GM23248 (cell line): Measurements from ENCODE around the gene SPEN.

Experiments used
- EZH2 ChIP-seq: fragments of 200-600 bp; sonication (generic); IDR thresholded peaks from 2 replicates; pipeline ENCODE4 v1.6.1; 2018; ENCODE audit warnings: antibody characterized with exemption, mild to moderate bottlenecking; ENCODE audit not compliant: insufficient read depth, poor library complexity, severe bottlenecking
- EZH2phosphoT487 ChIP-seq: fragments of 200-600 bp; sonication (generic); IDR thresholded peaks from 2 replicates; pipeline ENCODE4 v1.6.1; 2018; ENCODE audit warnings: antibody characterized with exemption, moderate library complexity, mild to moderate bottlenecking, low read depth; ENCODE audit not compliant: insufficient read depth

DNA sequence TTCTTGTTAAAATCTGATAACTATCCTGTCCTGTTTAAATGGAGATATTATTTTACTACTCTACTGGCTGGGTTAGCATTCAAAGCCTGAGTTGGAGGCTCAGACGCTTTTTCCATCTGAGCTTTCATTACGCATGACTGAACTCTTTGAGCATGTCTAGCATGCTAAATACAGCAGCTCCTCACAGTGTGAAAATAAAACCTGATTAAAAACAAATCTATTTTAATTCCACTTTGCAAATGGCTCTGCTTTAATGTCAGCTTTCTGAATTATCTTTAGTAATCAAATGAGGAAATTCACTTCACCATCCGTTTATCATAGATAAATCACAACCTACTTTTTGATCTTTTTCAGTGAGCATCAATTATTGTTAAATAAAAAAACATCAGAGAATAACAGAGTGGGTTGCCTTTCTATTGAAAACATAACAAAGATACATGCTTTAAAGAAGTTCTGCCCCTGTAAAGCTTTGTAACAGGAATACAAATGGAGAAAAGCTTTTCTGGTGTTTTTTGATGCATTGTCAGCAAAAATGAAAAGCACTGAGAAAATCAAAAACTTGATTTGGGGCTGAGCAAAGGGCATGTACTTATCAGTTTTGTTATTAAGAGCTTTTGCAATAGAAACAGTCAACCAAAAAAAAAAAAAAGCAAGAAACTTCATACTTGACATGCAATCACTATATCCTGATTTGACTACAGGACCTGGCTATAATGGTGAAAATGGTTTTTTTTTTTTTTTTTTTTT, 3.5 kb upstream of the SPEN start:
- TF ChIP-seq EZH2 (no peak), EZH2phosphoT487 (no peak)
